RWPE2 (cell line): ENCODE measurements around the gene CLDN12.

Experiments
- ATAC-seq: fragments of 200-7000 bp; cut with Tn5 transposase; 3 replicates; pipeline ENCODE4 v1.9.1; 2021; ENCODE audit warnings: low read depth
- DNase-seq: peaks from one replicate; pipeline ENCODE4 v3.0.0-alpha.2; 2020; ENCODE audit warnings: low spot score
- H3K27ac ChIP-seq: fragments of 450-650 bp; 2 replicates; pipeline ENCODE4 v1.5.1; 2017; ENCODE audit warnings: mild to moderate bottlenecking; ENCODE audit not compliant: poor library complexity, severe bottlenecking
- H3K27me3 ChIP-seq: fragments of 250-450 bp; sonication (Bioruptor Pico); 2 replicates; pipeline ENCODE4 v1.5.1; 2021; ENCODE audit warnings: mild to moderate bottlenecking, moderate library complexity; ENCODE audit not compliant: insufficient read depth, poor library complexity, severe bottlenecking
- H3K36me3 ChIP-seq: fragments of 250-450 bp; sonication (Bioruptor Pico); 2 replicates; pipeline ENCODE4 v1.5.1; 2020; ENCODE audit warnings: low read depth, mild to moderate bottlenecking, moderate library complexity
- H3K4me1 ChIP-seq: fragments of 250-450 bp; sonication (Bioruptor Pico); 2 replicates; pipeline ENCODE4 v1.5.1; 2021; ENCODE audit warnings: mild to moderate bottlenecking, moderate library complexity; ENCODE audit not compliant: insufficient read depth, poor library complexity, severe bottlenecking
- H3K4me3 ChIP-seq: fragments of 250-450 bp; sonication (Bioruptor Pico); 2 replicates; pipeline ENCODE4 v1.5.1; 2021; ENCODE audit warnings: mild to moderate bottlenecking, moderate library complexity; ENCODE audit not compliant: severe bottlenecking
- H3K9me3 ChIP-seq: fragments of 250-450 bp; sonication (Bioruptor Pico); 2 replicates; pipeline ENCODE4 v1.5.1; 2021; ENCODE audit warnings: mild to moderate bottlenecking, moderate library complexity; ENCODE audit not compliant: severe bottlenecking
- CTCF ChIP-seq: fragments of 450-650 bp; IDR thresholded peaks from one replicate; pipeline ENCODE4 v1.5.1; 2017; ENCODE audit warnings: mild to moderate bottlenecking, moderate library complexity; ENCODE audit not compliant: poor library complexity, severe bottlenecking

Gene CLDN12

GRCh38 chr7:90425376-90425775 lies 22.1 kb downstream of the CLDN12 start:
- H3K4me1 ChIP-seq: peaks cover 11% of the 10 kb centered on the region
- DNase-seq (no peak), ATAC-seq (peak; percentile 98)
- H3K36me3 ChIP-seq: no peaks in the 10 kb centered on the region
- no peaks in the 10 kb centered on the region for H3K27me3 ChIP-seq
- no peak for TF ChIP-seq CTCF
- peak overlapping the region; percentile 36 for H3K27ac ChIP-seq
- no peak overlapping the region for H3K4me3 ChIP-seq
- no peaks in the 10 kb centered on the region for H3K9me3 ChIP-seq

- Histone ChIP-seq H3K27ac (no peak overlapping the region), H3K4me1 (peaks cover under 1% of the 10 kb centered on the region), H3K36me3 (no peaks in the 10 kb centered on the region), H3K27me3 (no peaks in the 10 kb centered on the region), H3K9me3 (no peaks in the 10 kb centered on the region), H3K4me3 (no peak overlapping the region)
- ATAC-seq: no peak
- TF ChIP-seq CTCF: no peak
- DNase-seq: no peak
Observed at GRCh38 chr7:90430614-90431460, 27.6 kb downstream of the CLDN12 start.

GRCh38 chr7:90432752-90433151 lies 29.5 kb downstream of the CLDN12 start:
- Histone ChIP-seq H3K4me3 (no peak overlapping the region), H3K36me3 (no peaks in the 10 kb centered on the region), H3K27ac (no peak overlapping the region), H3K27me3 (no peaks in the 10 kb centered on the region), H3K4me1 (no peaks in the 10 kb centered on the region), H3K9me3 (no peaks in the 10 kb centered on the region)
- ATAC-seq (no peak), DNase-seq (no peak)
- TF ChIP-seq CTCF: no peak

- H3K4me1 ChIP-seq: no peaks in the 10 kb centered on the region
- no peak overlapping the region for H3K4me3 ChIP-seq
- H3K27ac ChIP-seq: no peak overlapping the region
- H3K9me3 ChIP-seq: no peaks in the 10 kb centered on the region
- no peaks in the 10 kb centered on the region for H3K27me3 ChIP-seq
- no peak for ATAC-seq
- DNase-seq: no peak
- TF ChIP-seq CTCF: no peak
- H3K36me3 ChIP-seq: no peaks in the 10 kb centered on the region
Observed at GRCh38 chr7:90433221-90433620, 30.0 kb downstream of the CLDN12 start.

GRCh38 chr7:90445633-90446032 lies 42.4 kb downstream of the CLDN12 start:
- Histone ChIP-seq H3K9me3 (no peaks in the 10 kb centered on the region), H3K4me3 (no peak overlapping the region), H3K27me3 (no peaks in the 10 kb centered on the region), H3K36me3 (no peaks in the 10 kb centered on the region), H3K4me1 (no peaks in the 10 kb centered on the region), H3K27ac (no peak overlapping the region)
- ATAC-seq (no peak), DNase-seq (no peak)
- no peak for TF ChIP-seq CTCF
